GM10248 (cell line): ENCODE measurements around the gene TTLL5.

Experiments
- CTCF ChIA-PET: fragments of 300-600 bp; sonication (Branson Sonifier 250); formaldehyde crosslinking; extraction: SDS; loops from one replicate; lab custom pipeline; 2021; ENCODE audit warnings: antibody characterized with exemption; lab: Yijun Ruan, JAX
- POLR2A ChIA-PET: fragments of 350-650 bp; sonication (Branson Sonifier 250); formaldehyde crosslinking; extraction: SDS; loops from one replicate; lab custom pipeline; 2020; ENCODE audit warnings: antibody characterized with exemption; lab: Yijun Ruan, JAX
- DNase-seq: peaks from one replicate; pipeline ENCODE4 v3.0.0; 2012; ENCODE audit errors: extremely low spot score
- CTCF ChIP-seq: IDR thresholded peaks from 2 replicates; pipeline ENCODE4 v1.5.1; 2012; ENCODE audit warnings: mild to moderate bottlenecking, low read depth; ENCODE audit errors: extremely low read depth, missing control alignments, control extremely low read depth

The TTLL5 gene

DNA sequence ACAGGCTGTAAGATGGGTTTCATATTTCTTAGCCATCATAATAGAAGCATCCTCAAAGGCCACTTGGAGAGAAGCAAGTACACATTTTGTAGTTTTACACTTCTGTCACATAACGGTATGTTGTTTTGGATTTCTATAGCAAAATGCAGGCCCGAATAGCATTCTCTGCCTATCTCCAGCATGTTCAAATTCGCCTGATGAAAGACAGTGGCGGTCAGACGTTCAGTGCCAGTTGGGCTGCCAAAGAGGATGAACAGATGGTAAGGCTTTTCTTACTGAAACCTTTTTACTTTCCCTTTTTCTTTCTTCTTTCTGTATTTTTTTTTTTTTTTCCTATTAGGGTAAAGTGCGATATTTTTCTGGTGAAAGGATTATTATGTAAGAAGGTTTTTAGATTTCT is 110.5 kb downstream of the TTLL5 start:
- POLR2A ChIA-PET: no interaction called here
- CTCF ChIA-PET: interaction anchor here (1.2 to 2.3 kb wide), 3 partner anchors 42 to 135 kb away, joined by 3 to 5 read pairs (median 3); no protein-coding TSS in a partner anchor
- TF ChIP-seq CTCF: no peak
- no peak for DNase-seq

- POLR2A ChIA-PET: no interaction called here
- no peak for DNase-seq
- CTCF ChIA-PET: interaction anchor here (1.2 to 1.5 kb wide), 3 partner anchors 10 to 64 kb away, joined by 3 to 4 read pairs (median 3); no protein-coding TSS in a partner anchor
- no peak for TF ChIP-seq CTCF
These were observed 112.0 kb downstream of the TTLL5 start for GRCh38 chr14:75773046-75773445.

GRCh38 chr14:75781096-75781495 is 120.0 kb downstream of the TTLL5 start:
- CTCF ChIA-PET: no interaction called here
- no peak for TF ChIP-seq CTCF
- no peak for DNase-seq
- POLR2A ChIA-PET: no interaction called here

DNA sequence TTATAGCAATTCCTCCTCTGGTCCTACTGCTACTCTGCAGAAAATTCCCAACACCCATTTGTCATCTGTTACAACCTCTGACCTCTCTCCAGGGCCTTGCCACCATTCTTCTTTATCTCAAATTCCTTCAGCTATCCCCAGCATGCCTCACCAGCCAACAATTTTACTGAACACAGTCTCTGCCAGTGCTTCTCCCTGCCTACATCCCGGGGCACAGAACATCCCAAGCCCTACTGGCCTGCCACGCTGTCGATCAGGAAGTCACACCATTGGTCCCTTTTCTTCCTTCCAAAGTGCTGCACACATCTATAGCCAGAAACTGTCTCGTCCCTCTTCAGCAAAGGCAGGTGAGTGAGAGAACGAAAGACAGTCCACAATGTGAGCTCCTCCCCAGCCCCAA is 122.1 kb downstream of the TTLL5 start:
- CTCF ChIA-PET: interaction anchor here (1.0 to 2.8 kb wide), 2 partner anchors 12 to 72 kb away, joined by 3 to 9 read pairs; no protein-coding TSS in a partner anchor
- POLR2A ChIA-PET: no interaction called here
- TF ChIP-seq CTCF: no peak
- no peak for DNase-seq

DNA sequence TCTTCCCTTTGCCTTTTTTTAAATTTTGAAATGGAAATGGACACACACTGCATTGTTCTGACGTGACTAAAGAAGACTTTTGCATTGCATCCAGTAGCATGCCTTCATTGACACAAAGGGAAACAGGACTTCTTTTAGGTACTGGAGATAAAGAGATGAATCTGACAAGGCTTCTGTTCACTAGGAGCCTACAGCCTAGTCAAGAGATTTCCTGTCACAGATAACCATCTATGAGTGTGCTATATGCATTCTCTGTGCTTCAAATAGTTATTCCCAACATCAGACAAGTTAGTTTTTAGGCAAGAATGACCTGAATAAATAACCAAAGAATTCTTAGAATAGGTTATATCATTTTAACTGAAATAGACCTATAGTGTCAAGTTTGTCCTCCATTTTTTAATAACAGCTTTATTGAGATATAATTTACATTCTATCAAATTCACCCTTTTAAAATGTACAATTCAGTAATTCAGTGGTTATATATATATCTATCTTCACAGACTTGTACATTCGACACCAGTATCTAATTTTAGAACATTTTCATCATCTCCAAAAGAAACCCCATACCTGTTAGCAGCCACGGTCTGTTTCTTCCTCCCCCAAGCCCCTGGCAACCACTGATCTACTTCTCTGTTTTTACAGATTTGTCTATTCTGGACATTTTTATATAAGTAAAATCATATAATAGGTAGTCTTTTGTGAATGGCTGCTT is 122.7 kb downstream of the TTLL5 start:
- ChIA-PET POLR2A (no interaction called here), CTCF (interaction anchor here (1.0 to 2.8 kb wide), 2 partner anchors 11 to 73 kb away, joined by 3 to 9 read pairs; no protein-coding TSS in a partner anchor)
- no peak for TF ChIP-seq CTCF
- no peak for DNase-seq

DNA sequence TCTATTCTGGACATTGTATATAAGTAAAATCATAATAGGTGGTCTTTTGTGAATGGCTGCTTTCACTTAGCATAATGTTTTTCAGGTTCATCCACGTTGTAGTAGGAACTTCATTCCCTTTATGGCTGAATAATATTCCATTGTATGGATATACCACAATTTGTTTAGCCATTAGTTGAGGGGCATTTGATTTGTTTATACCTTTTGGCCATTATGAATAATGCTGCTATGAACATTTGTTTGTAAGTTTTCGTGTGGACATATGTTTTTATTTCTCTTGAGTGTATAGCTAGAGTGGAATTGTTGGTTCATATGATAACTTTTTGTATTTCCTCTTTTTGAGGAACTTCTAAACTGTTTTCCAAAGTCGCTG is 123.3 kb downstream of the TTLL5 start:
- TF ChIP-seq CTCF: no peak
- ChIA-PET POLR2A (no interaction called here), CTCF (interaction anchor here (2.8 kb wide), 1 partner anchor 11 kb away, joined by 9 read pairs; no protein-coding TSS in a partner anchor)
- DNase-seq: no peak
